Activated CD4-positive, alpha-beta memory T cell treated with anti-CD3 and anti-CD28 coated beads for 36 hours (primary cell): ENCODE results near the gene ADRA2C. TPM values are rescaled to one million over a fixed set of nuclear protein-coding genes. Genes with fewer than 3 reads are reported as not detected.

ENCODE experiments used
- CTCF ChIA-PET: fragments of 350-600 bp; sonication (Branson Sonifier 250); formaldehyde crosslinking; loops from one replicate; lab custom pipeline; 2021; ENCODE audit warnings: antibody characterized with exemption, inconsistent platforms; lab: Charles Lee
- POLR2A ChIA-PET: fragments of 350-600 bp; sonication (Branson Sonifier 250); formaldehyde crosslinking; loops from one replicate; lab custom pipeline; 2021; ENCODE audit warnings: antibody characterized with exemption; lab: Charles Lee
- DNase-seq: peaks from one replicate; pipeline ENCODE4 v3.0.0-alpha.2; 2020
- H3K27ac Mint-ChIP-seq: one replicate; pipeline ENCODE4 v1.8.0; 2021; ENCODE audit warnings: mixed read lengths
- H3K27me3 Mint-ChIP-seq: one replicate; pipeline ENCODE4 v1.8.0; 2021; ENCODE audit warnings: mixed read lengths
- H3K36me3 Mint-ChIP-seq: one replicate; pipeline ENCODE4 v1.8.0; 2021; ENCODE audit warnings: mixed read lengths
- H3K4me1 Mint-ChIP-seq: one replicate; pipeline ENCODE4 v1.8.0; 2021; ENCODE audit warnings: low read depth, mixed read lengths
- H3K4me3 Mint-ChIP-seq: one replicate; pipeline ENCODE4 v1.8.0; 2021; ENCODE audit warnings: mild to moderate bottlenecking, mixed read lengths
- H3K9me3 Mint-ChIP-seq: one replicate; pipeline ENCODE4 v1.8.0; 2021; ENCODE audit warnings: mixed read lengths
- intact Hi-C: fragments of 100-400 bp; cut with micrococcal nuclease; formaldehyde crosslinking; loops from one replicate; pipeline ENCODE4 v1.15.1; 2023
- total RNA-seq, 2 experiments: library from RNA; stranded (reverse); gene quantifications; one replicate each; pipeline ENCODE4 v1.2.3, GENCODE V29; 2021

The ADRA2C gene
- total RNA-seq, 2 experiments from 2014 or later = not detected

DNA sequence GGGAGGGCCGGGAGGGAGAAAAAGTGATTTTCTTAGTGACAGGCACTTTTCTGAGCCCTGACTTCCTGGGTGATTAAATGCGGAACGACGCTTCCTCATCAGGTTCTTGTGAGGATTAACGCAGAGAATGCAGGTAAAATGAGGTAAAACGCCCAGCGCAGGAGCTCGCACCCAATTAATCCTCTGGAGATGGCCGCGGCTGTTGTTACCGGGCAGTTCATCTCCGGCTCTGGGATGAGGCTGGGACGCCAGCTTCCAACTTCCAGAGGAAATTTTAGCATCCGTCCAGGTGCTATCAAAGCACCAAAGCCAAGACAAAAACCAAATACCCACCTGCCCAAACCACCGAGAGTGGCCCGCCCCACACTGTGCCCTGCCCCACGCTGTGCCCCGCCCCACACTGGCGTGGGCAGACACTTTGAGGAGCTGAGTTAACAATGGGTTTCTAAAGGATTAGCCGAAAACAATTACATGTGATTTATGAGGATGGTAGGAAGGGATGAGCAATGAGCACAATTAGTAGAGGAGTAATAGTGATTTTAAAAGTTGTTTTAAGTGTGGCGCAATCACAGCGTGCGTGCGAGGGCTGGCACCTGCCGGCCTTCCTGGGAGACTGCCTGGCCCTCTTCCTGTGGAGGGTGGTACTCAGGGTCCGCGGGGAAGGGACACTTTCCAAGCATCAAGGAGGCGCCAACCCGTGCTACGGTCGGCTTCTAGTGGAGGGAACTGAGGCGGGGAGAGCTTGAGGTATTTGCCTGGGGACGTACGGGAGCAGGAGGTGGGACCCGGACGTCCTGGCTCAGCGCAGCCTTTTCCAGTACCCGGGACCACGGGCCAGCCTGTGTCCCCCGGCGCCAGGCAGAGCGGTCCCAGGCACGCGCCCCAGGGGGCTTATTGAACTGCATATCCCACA, 41.6 kb upstream of the ADRA2C start:
- CTCF ChIA-PET = no interaction called here
- peaks cover 29% of the 10 kb centered on the region for H3K27me3 Mint-ChIP-seq
- no peaks in the 10 kb centered on the region for H3K36me3 Mint-ChIP-seq
- no peaks in the 10 kb centered on the region for H3K9me3 Mint-ChIP-seq
- POLR2A ChIA-PET = no interaction called here
- intact Hi-C loops = no loop called here
- DNase-seq = no peak
- no peak overlapping the region for H3K27ac Mint-ChIP-seq
- no peaks in the 10 kb centered on the region for H3K4me1 Mint-ChIP-seq
- H3K4me3 Mint-ChIP-seq = no peak overlapping the region

DNA sequence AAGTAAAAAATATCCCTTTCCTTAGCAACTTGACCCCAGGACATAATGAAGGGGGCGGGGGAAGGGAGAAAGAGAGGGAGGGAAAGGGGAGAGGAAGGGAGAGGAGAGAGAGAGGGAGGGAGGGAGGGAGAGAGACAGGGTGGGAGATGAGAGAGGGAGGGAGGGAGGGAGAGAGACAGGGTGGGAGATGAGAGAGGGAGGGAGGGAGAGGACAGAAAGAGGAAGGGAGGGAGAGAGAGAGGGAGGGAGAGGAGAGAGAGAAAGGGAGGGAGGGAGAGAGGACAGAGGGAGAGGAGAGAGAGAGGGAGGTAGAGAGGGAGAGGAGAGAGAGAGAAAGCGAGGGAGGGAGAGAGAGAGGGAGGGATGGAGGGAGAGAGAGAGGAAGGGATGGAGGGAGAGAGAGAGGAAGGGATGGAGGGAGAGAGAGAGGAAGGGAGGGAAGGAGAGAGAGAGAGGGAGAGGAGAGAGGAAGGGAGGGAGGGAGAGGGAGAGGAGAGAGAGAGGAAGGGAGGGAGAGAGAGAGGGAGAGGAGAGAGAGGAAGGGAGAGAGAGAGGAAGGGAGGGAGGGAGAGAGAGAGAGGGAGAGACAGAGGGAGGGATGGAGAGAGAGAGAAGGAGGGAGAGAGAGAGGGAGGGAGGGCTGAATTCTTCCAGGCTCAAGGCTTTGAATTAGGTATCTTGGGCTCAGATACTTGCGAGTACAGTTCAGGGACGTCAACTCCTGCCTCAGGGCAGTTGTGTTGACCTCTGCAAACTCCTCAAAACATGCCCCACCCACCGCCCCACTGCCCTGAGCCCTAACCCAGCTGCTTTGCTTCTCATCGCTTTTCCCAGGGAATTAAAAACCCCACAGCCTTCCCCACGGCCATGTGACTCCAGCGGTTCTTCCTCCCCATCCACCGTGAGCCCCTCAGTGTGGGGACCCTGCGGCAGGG, 40.0 kb upstream of the ADRA2C start:
- Mint-ChIP-seq H3K9me3 (no peaks in the 10 kb centered on the region), H3K36me3 (no peaks in the 10 kb centered on the region), H3K4me1 (no peaks in the 10 kb centered on the region), H3K27me3 (peaks cover 17% of the 10 kb centered on the region), H3K4me3 (no peak overlapping the region), H3K27ac (no peak overlapping the region)
- CTCF ChIA-PET = no interaction called here
- intact Hi-C loops = no loop called here
- DNase-seq = no peak
- POLR2A ChIA-PET = no interaction called here

DNA sequence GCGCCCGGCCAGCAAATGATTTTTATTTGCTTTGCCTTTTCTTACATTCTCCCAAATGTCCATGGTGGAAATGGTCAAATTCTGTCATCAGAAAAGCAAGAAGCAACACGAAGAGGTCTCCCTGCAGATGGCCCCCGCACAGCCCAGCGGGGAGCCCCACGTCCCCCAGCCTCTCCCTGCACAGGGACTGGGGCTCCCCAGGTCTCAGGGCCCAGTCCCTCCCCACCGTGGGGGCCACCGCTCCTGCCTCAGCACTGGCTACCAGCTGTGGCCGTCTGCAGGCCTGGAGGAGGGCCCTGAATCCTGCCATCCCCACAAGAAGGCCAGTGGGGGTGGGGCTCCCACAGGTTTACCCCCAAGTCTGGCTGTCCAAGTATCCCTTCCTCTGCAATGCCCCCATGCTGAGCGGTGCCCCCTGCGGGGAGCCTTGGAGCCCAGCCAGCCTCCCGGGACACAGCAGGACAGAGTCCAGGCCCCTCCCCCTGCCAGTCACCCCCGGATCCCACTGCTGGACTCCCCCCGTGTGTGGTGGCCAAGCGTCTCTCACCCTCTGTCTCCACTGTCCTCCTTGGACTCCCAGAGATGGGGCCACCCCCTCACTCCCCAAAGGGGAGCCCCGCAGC, 38.2 kb upstream of the ADRA2C start:
- H3K36me3 Mint-ChIP-seq = no peaks in the 10 kb centered on the region
- CTCF ChIA-PET = no interaction called here
- intact Hi-C loops = no loop called here
- H3K9me3 Mint-ChIP-seq = no peaks in the 10 kb centered on the region
- no peaks in the 10 kb centered on the region for H3K4me1 Mint-ChIP-seq
- H3K4me3 Mint-ChIP-seq = no peak overlapping the region
- POLR2A ChIA-PET = no interaction called here
- H3K27me3 Mint-ChIP-seq = peaks cover 17% of the 10 kb centered on the region
- DNase-seq = no peak
- no peak overlapping the region for H3K27ac Mint-ChIP-seq

DNA sequence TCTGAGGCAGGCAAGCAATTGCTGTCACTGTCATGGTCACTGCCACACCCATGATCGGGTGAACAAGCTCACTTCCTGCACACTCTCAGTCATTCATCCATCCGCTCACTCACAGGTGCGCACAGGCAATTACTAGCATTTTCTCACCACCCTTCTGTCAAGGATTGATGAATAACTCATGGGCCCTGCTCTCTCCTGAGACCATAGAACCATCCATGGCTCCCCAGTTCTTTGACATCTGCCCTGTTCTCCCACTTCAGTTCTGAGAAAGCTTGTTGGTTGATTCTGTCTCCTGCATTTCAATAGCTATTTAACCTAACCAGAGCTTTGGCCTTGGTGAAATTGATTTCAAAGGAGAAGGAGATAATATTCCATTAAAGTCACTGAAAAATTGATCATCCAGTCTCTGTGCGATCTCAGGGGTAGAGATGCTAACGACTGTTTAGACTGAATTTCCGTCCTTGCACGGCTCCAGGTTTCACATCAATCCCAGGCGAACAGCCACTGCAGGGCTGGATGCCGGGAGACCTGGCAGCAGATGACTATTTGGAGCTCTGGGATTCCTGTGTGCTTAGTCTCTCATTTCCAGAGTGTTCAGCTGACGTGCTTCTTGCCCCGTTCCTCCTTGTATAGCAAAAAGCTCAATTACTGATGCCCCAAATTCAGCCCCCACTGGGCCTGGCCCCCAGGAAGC, 36.9 kb upstream of the ADRA2C start:
- Mint-ChIP-seq H3K36me3 (no peaks in the 10 kb centered on the region), H3K27ac (no peak overlapping the region), H3K27me3 (peaks cover 14% of the 10 kb centered on the region), H3K4me3 (no peak overlapping the region), H3K9me3 (no peaks in the 10 kb centered on the region), H3K4me1 (no peaks in the 10 kb centered on the region)
- no peak for DNase-seq
- ChIA-PET CTCF (no interaction called here), POLR2A (no interaction called here)
- intact Hi-C loops = no loop called here

DNA sequence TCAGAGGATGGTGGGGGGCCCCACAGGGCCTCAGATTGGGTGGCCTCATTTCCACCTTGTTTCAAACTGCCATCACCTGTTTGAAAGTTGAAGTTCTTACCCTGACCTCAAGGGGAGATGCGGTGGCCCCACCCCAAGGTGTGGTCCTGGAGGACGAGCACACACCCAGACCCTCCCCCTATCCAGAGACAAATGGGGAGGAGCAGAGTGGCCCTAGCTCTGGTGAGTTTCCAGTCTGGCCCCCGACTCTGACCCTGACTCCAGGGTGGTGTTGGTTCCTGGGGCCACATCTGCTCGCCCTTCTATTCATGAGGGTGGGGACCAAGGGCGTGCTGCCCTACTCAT, 36.3 kb upstream of the ADRA2C start:
- Mint-ChIP-seq H3K27me3 (peaks cover 10% of the 10 kb centered on the region), H3K4me3 (no peak overlapping the region), H3K27ac (no peak overlapping the region), H3K4me1 (no peaks in the 10 kb centered on the region), H3K9me3 (no peaks in the 10 kb centered on the region), H3K36me3 (no peaks in the 10 kb centered on the region)
- ChIA-PET POLR2A (no interaction called here), CTCF (no interaction called here)
- intact Hi-C loops = no loop called here
- DNase-seq = no peak

DNA sequence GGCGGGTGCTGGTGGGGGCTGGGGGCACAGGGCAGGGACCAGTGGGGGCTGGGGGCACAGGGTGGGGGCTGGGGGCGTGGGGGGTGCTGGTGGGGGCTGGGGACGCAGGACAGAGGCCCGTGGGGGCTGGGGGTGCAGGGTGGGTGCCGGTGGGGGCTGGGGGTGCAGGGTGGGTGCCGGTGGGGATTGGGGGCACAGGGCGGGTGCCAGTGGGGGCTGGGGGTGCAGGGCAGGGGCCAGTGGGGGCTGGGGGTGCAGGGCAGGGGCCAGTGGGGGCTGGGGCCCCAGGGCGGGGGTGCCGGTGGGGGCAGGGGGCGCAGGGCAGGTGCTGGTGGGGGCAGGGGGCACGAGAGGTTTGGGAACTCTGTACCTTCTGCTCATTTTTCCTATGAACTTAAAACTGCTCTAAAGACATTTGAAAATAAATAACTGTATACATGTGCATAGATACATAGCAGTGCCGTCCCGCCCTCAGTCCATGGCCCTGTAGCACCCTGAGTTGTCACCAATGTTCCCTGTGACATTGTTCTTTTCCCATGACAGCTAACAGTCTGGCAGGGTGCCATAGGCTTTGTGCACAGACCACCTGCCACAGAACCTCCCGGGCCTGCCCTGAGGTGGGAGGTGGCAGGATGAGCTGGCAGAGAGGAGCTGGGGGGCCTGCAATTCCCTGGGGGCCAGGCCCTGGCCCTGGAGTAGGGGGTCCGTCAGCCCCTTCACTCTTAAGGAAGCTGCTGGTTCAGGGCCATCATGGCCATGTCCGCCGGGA, 35.6 kb upstream of the ADRA2C start:
- ChIA-PET POLR2A (no interaction called here), CTCF (no interaction called here)
- Mint-ChIP-seq H3K9me3 (no peaks in the 10 kb centered on the region), H3K27me3 (peaks cover 8% of the 10 kb centered on the region), H3K27ac (no peak overlapping the region), H3K4me1 (no peaks in the 10 kb centered on the region), H3K36me3 (no peaks in the 10 kb centered on the region), H3K4me3 (no peak overlapping the region)
- intact Hi-C loops = no loop called here
- no peak for DNase-seq

DNA sequence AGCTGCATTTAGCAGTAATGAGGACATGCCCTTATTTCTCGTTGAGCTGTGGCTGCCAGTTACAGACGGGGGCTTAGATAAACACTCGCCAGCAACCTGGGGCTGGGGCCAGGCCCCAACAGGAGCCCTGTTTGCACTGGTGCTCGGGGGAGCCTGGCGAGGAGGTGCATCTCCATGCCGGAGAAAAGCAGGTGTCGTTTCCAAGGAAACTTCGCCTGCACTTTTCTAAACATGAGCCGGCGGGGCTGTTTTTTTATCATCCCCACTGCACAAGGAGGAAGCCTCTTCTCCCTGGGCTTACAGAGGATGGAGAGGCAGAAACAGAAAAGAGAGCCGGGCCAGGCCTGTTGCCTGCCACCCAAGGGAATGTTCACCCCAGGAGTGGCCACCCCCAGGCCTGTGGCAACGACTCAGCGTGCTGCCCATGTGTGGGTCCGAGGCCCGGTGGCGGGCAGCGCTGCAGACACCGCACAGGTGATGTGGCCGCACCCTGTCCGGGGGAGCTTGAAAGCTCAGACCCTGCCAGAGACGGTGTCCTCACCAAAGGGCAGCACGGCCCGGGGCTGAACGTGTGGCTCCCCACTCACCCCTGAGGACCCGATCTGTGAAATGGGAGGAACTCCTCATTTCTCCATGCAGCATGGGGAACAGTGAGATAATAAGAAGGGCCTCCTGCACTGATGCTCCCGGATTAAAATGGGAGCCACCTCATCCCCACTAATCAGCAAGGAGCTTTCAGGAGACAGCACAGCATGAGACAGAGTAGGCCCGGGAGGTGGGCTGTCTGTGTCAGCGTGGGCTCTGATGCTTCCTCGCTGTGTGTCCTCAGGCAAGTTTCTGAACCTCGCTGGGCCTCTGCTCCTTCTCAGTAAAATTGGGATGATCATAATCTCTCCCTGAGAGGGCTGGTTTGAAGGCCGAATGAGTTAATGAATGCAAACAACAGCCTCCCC, 33.8 kb upstream of the ADRA2C start:
- intact Hi-C loops = no loop called here
- Mint-ChIP-seq H3K36me3 (no peaks in the 10 kb centered on the region), H3K27me3 (peaks cover 9% of the 10 kb centered on the region), H3K27ac (no peak overlapping the region), H3K4me1 (no peaks in the 10 kb centered on the region), H3K9me3 (no peaks in the 10 kb centered on the region), H3K4me3 (no peak overlapping the region)
- no peak for DNase-seq
- ChIA-PET CTCF (no interaction called here), POLR2A (no interaction called here)

DNA sequence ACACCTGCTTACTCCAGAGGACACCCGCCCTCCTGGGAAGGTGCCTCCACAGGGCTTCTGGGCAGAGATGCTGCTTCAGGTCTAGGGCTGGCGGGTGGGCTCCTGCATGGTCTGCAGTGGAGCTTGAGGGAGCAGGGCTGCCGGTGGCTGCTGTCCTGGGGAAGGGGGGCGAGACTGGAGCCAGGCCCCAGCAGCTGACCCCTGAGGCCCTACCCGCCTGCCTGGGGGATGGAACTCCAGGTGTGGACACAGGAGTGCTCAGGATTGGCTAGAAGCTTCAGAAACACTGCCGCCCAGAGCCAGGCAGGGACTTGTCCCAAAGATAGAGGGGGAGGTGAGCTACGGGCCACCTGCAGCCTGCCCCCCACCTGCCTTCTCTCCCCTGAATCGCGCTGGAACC, 33.0 kb upstream of the ADRA2C start:
- DNase-seq = no peak
- intact Hi-C loops = no loop called here
- POLR2A ChIA-PET = no interaction called here

DNA sequence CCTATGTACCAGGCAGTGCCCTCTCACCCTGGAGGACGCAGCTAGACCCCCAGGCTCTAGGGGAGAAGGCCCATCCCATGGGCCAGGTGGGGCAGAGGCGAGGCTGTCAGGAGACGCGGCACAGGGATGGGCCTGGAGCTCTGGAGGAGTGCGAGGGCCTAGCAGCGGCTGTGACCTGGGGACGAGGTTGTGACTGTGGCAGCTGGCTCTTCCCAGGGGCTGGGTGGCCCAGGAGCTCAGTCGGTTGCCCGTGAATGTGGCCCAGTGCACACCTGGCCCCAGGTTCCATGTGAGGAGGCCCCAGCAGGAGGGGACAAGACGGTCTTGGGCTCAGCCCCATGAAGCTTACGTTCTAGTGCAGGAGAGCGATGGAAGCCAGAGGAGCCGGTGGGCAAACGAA, 31.0 kb upstream of the ADRA2C start:
- ChIA-PET CTCF (no interaction called here), POLR2A (no interaction called here)
- H3K27ac Mint-ChIP-seq = no peak overlapping the region
- no peak overlapping the region for H3K4me3 Mint-ChIP-seq
- no peaks in the 10 kb centered on the region for H3K36me3 Mint-ChIP-seq
- no peak for DNase-seq
- intact Hi-C loops = no loop called here
- H3K9me3 Mint-ChIP-seq = no peaks in the 10 kb centered on the region
- H3K27me3 Mint-ChIP-seq = peaks cover 5% of the 10 kb centered on the region
- no peaks in the 10 kb centered on the region for H3K4me1 Mint-ChIP-seq

More for the DNA sequence above, 33.0 kb upstream of the ADRA2C start:
- Mint-ChIP-seq H3K4me3 (no peak overlapping the region), H3K4me1 (no peaks in the 10 kb centered on the region), H3K36me3 (no peaks in the 10 kb centered on the region), H3K27ac (no peak overlapping the region), H3K27me3 (peaks cover 9% of the 10 kb centered on the region), H3K9me3 (no peaks in the 10 kb centered on the region)
- CTCF ChIA-PET = no interaction called here

DNA sequence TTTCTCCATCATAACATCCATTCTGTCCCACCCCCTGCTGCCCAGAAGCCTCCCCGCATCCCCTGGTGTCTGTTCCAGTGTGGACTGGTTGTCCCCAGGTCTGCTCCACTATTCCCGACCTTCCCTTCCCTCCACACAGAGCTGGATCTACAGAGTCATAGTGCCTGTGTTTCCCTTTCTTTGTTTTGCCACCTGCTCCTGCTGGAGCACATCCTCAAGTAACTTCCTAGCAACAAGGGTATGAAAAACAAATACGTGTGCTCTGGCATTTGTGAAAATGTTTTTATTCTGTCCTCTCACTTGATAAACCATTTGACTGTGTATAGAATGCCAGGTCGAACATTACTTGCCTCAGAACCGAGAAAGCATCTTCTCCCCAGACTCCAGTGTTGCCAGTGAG, 29.9 kb upstream of the ADRA2C start:
- CTCF ChIA-PET = no interaction called here
- DNase-seq = no peak
- peaks cover 9% of the 10 kb centered on the region for H3K27me3 Mint-ChIP-seq
- H3K9me3 Mint-ChIP-seq = no peaks in the 10 kb centered on the region
- POLR2A ChIA-PET = no interaction called here
- no peak overlapping the region for H3K27ac Mint-ChIP-seq
- H3K4me1 Mint-ChIP-seq = no peaks in the 10 kb centered on the region
- no peak overlapping the region for H3K4me3 Mint-ChIP-seq
- H3K36me3 Mint-ChIP-seq = no peaks in the 10 kb centered on the region
- intact Hi-C loops = no loop called here

DNA sequence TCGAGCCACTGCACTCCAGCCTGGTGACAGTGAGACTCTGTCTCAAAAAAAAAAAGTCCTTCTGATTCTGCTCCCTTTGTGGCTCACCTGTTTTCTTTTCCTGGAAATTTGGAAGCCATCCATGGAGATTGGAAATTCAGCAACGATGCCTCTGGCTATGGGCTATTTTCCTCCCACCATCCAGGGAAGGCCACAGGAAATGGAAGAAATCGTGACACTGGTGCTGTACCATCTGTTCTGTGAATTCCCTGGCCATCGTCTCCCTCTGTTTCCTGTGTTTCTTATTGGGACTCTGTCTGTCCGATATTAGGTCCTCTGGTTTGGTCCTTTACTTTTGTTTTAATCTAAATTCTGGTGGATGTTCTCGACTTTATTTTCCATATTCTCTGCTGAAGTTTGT, 29.4 kb upstream of the ADRA2C start:
- no peak overlapping the region for H3K27ac Mint-ChIP-seq
- H3K4me1 Mint-ChIP-seq = no peaks in the 10 kb centered on the region
- intact Hi-C loops = no loop called here
- DNase-seq = no peak
- CTCF ChIA-PET = no interaction called here
- H3K4me3 Mint-ChIP-seq = no peak overlapping the region
- no peaks in the 10 kb centered on the region for H3K36me3 Mint-ChIP-seq
- H3K27me3 Mint-ChIP-seq = peaks cover 10% of the 10 kb centered on the region
- H3K9me3 Mint-ChIP-seq = no peaks in the 10 kb centered on the region
- POLR2A ChIA-PET = no interaction called here
